Adipocyte (in vitro differentiated cells): ENCODE results near the gene IL12RB2.

Experiments
- DNase-seq: peaks from one replicate; pipeline ENCODE4 v3.0.0-alpha.2; 2015; ENCODE audit warnings: low read depth
- H3K27me3 ChIP-seq: replicated peaks from 2 replicates; pipeline ENCODE4 v1.7.0; 2013; ENCODE audit warnings: mild to moderate bottlenecking, low read length, moderate library complexity; ENCODE audit not compliant: control insufficient read depth, insufficient read depth
- H3K36me3 ChIP-seq: 2 replicates; pipeline ENCODE4 v1.7.0; 2013; ENCODE audit warnings: low read length, mild to moderate bottlenecking, moderate library complexity; ENCODE audit not compliant: control insufficient read depth, insufficient read depth, severe bottlenecking
- H3K4me1 ChIP-seq: 2 replicates; pipeline ENCODE4 v1.7.0; 2013; ENCODE audit warnings: mild to moderate bottlenecking, low read length, moderate library complexity; ENCODE audit not compliant: control insufficient read depth, insufficient read depth
- H3K4me3 ChIP-seq: 2 replicates; pipeline ENCODE4 v1.7.0; 2013; ENCODE audit warnings: mild to moderate bottlenecking, low read length, moderate library complexity
- H3K9ac ChIP-seq: 2 replicates; pipeline ENCODE4 v1.7.0; 2013; ENCODE audit warnings: mild to moderate bottlenecking, low read length, moderate library complexity
- H3K9me3 ChIP-seq: 2 replicates; pipeline ENCODE4 v1.7.0; 2013; ENCODE audit warnings: mild to moderate bottlenecking, low read length, moderate library complexity; ENCODE audit not compliant: control insufficient read depth

The IL12RB2 gene

DNA sequence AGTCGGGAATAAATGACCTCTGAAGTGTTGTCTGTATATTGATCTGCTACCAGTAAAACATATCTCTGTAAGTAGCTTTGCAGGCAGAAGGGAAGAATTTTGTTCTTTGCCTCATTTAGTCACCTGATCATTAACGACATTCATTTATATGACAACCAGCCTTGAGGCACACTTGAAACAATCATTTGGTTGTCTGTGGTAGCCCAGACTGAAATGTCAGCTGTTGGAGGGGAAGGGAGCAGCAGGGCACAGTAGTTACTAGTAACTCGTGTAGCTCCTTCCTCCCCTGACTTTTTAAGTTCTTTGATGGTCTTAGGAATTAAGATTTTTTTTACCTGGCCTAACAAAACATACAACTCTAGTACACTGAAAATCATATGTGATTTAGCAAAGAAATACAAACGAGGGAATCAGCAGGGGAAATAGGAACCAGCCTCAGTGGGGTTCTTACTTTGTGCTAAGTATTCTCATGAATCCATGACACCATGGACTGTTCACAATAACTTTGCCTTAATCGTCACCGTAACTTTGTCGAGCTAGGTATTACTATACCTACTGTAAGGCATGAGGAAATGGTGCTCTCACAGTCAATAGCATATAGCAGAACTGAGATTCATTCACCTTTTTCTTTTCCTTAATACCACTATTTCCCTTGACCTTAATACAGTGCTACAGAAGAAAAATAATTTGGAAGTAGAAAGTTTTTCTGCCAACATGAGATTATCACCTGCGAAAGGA lies 6.4 kb downstream of the IL12RB2 start:
- H3K9ac ChIP-seq, result no peak overlapping the region
- DNase-seq, result no peak
- H3K9me3 ChIP-seq, result no peaks in the 10 kb centered on the region
- H3K4me1 ChIP-seq, result no peaks in the 10 kb centered on the region
- no peak overlapping the region for H3K4me3 ChIP-seq
- no peaks in the 10 kb centered on the region for H3K36me3 ChIP-seq
- H3K27me3 ChIP-seq, result peaks cover 27% of the 10 kb centered on the region

DNA sequence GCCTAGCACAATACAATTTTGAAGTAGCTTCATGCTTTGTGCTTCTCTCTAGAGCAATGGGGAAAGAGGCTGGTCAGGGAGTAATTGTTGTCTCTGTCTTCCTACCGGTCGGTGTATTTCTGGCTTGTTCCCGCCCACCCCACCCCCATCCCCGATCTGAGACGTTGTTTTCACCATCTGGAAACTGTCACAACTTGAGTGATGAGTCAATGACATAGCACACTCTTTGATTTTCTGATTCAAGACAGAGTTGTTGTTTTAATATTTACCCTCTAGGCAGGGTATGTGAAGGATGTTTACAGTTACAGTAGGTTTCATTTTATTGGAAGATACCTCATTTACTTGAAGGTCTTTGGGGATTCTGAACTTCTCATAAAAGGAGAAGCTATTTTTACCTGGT lies 7.0 kb downstream of the IL12RB2 start:
- Histone ChIP-seq H3K4me3 (no peak overlapping the region), H3K36me3 (no peaks in the 10 kb centered on the region), H3K9ac (no peak overlapping the region), H3K4me1 (no peaks in the 10 kb centered on the region), H3K9me3 (no peaks in the 10 kb centered on the region), H3K27me3 (peaks cover 25% of the 10 kb centered on the region)
- DNase-seq, result no peak

DNA sequence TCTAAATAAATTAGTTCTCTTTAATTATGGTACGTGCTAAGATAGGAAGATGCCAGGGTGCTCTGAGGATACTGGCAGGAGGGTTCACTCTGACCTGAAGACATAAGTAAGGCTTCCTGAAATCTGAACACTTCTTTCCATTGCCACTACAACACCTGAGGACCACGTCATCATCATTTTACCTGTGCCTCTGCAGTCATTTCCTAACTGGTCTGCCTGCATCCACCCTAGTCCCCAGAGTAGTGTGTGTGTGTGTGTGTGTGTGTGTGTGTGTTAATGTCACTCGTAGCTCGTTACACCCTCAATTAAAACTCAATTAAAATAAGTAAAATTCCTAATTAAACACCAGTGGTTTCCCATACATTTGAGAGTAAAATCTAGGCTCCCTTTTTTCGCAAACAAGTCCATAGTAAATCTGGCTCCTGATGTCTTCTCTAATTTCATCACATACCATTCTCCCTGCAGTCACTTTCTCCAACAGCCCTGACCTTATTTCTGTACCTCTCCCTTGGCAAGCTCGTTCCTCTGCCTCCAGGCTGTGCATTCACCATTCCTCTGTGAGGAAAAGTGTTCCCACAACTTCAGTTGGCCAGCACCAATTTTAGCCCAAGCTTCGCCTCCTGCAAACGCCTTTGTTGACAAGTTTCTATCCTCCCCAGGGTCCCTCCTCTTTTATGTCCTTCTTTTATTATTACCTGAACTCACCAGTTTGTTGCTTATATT lies 8.7 kb downstream of the IL12RB2 start:
- no peak for DNase-seq
- H3K27me3 ChIP-seq, result peaks cover 24% of the 10 kb centered on the region
- no peaks in the 10 kb centered on the region for H3K36me3 ChIP-seq
- no peaks in the 10 kb centered on the region for H3K4me1 ChIP-seq
- no peak overlapping the region for H3K9ac ChIP-seq
- no peak overlapping the region for H3K4me3 ChIP-seq
- H3K9me3 ChIP-seq, result no peaks in the 10 kb centered on the region

DNA sequence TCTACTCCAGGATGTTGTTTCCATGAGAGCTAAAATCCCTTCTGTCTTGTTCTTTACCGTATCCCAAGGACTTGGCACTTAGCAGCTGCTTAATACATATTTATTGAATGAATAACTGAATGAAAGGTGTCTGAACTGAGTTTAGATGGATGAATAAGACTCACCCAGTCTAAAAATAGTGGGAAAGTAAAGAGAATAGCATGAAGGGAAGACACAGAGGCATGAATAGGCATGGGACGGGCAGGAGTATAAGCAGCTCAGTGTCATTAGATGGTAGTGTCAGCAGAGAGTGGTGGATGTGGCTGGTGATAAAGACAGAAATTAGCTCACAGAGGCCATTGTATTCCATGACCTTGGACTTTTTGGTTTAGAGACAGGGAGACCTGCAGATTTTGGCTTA lies 9.2 kb downstream of the IL12RB2 start:
- H3K9ac ChIP-seq, result no peak overlapping the region
- no peaks in the 10 kb centered on the region for H3K36me3 ChIP-seq
- H3K9me3 ChIP-seq, result no peaks in the 10 kb centered on the region
- peaks cover 23% of the 10 kb centered on the region for H3K27me3 ChIP-seq
- no peak for DNase-seq
- no peak overlapping the region for H3K4me3 ChIP-seq
- no peaks in the 10 kb centered on the region for H3K4me1 ChIP-seq

DNA sequence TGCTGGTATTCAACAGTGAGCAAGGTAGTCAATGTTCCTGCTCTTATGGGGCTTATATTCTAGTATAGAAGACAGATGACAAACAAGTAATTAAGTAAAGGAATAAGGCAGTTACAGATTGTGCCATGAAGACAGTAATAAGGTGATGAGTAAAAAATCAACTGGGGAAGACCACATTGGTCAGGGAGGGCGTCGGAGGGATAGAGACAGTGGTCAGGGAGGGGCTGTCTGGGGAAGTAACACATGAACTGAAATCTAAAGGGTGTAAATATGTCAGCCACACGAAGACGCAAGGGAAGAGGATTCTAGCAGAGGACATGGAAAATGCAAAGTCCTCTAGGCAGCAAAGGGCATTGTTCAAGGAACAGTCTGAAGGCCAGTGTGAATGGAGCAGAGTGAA lies 10.1 kb downstream of the IL12RB2 start:
- Histone ChIP-seq H3K36me3 (no peaks in the 10 kb centered on the region), H3K9me3 (no peaks in the 10 kb centered on the region), H3K9ac (no peak overlapping the region), H3K4me1 (no peaks in the 10 kb centered on the region), H3K27me3 (peaks cover 29% of the 10 kb centered on the region), H3K4me3 (no peak overlapping the region)
- no peak for DNase-seq

DNA sequence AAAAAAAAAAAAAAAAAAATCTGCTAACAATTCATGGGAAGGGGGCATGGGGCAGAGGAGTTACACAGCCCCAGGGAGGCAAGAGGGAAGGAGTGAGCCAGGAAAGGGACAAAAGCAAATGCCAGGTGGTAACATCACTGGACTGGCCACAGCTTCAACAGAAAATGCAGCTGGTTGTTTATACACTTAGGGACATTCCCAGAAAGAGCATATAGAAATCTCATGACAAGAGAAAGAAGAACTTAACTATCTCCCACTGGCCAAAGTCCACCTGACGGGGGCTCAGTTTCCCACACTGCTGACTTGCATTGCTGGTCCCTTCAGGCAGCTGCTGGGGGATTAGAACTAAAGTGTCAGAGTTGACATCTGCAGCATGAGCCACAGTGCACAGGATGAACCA lies 14.8 kb downstream of the IL12RB2 start:
- Histone ChIP-seq H3K9ac (no peak overlapping the region), H3K36me3 (no peaks in the 10 kb centered on the region), H3K27me3 (peaks cover 27% of the 10 kb centered on the region), H3K4me3 (no peak overlapping the region), H3K9me3 (no peaks in the 10 kb centered on the region), H3K4me1 (no peaks in the 10 kb centered on the region)
- no peak for DNase-seq

DNA sequence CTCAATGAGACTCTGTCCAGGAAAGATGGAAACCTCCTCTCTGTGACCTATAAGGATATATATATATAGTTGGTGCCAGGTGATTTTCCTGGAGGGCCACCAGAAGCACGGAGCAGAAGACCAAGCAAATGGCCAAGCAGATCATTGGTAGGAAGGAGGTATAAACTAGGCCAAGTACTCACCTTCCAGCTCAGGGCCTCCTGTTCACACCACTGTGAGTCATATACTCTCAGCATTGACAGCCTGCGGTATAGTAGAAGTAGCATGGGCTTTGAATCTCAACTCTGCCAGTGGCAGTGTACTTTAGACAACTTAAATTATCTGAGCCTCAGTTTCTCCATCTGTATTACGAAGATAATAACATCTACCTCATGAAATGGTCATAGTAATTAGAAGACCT lies 15.4 kb downstream of the IL12RB2 start:
- Histone ChIP-seq H3K9ac (no peak overlapping the region), H3K4me1 (no peaks in the 10 kb centered on the region), H3K9me3 (no peaks in the 10 kb centered on the region), H3K36me3 (no peaks in the 10 kb centered on the region), H3K4me3 (no peak overlapping the region), H3K27me3 (peaks cover 23% of the 10 kb centered on the region)
- DNase-seq, result no peak

DNA sequence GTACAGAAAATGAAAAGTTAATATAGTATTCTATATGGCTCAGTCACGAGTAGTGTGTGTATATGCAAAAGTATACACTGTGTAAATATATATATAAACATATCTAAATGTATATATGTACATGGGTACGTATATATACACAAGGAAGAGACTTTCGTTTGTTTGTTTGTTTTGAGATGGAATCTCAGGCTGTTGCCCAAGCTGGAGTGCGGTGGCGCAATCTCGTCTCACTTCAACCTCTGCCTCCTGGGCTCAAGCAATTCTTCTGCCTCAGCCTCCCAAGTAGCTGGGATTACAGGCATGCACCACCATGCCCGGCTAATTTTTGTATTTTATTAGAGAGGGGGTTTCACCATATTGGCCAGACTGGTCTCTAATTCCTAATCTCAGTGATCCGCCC lies 16.4 kb downstream of the IL12RB2 start:
- H3K4me3 ChIP-seq, result no peak overlapping the region
- no peaks in the 10 kb centered on the region for H3K36me3 ChIP-seq
- no peaks in the 10 kb centered on the region for H3K4me1 ChIP-seq
- H3K9ac ChIP-seq, result no peak overlapping the region
- no peak for DNase-seq
- H3K27me3 ChIP-seq, result peaks cover 15% of the 10 kb centered on the region
- no peaks in the 10 kb centered on the region for H3K9me3 ChIP-seq

DNA sequence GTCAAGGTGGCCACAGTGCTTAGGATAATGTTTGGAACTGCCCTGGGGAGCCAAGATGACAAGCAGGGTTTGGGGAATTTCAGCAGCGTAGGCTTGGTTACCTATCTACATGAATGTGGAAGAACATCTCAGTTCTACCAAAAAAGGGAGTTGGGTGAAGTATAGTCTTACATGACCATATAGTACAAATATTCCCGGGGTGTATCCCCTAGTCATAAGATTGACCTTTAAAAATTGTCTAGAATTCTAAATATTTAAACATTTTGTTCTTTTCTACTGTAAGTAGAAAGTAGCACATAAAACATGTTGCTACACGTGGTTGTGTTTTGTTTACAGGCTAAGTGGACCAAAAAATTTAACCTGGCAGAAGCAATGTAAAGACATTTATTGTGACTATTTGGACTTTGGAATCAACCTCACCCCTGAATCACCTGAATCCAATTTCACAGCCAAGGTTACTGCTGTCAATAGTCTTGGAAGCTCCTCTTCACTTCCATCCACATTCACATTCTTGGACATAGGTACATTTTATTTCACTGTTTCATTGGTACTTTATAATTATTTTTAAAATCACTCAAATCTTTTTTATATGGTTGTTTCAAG lies 20.3 kb downstream of the IL12RB2 start:
- DNase-seq, result peak; percentile 27
- Histone ChIP-seq H3K27me3 (peaks cover 4% of the 10 kb centered on the region), H3K4me1 (peaks cover 7% of the 10 kb centered on the region), H3K9me3 (no peaks in the 10 kb centered on the region), H3K9ac (no peak overlapping the region), H3K4me3 (no peak overlapping the region), H3K36me3 (no peaks in the 10 kb centered on the region)

DNA sequence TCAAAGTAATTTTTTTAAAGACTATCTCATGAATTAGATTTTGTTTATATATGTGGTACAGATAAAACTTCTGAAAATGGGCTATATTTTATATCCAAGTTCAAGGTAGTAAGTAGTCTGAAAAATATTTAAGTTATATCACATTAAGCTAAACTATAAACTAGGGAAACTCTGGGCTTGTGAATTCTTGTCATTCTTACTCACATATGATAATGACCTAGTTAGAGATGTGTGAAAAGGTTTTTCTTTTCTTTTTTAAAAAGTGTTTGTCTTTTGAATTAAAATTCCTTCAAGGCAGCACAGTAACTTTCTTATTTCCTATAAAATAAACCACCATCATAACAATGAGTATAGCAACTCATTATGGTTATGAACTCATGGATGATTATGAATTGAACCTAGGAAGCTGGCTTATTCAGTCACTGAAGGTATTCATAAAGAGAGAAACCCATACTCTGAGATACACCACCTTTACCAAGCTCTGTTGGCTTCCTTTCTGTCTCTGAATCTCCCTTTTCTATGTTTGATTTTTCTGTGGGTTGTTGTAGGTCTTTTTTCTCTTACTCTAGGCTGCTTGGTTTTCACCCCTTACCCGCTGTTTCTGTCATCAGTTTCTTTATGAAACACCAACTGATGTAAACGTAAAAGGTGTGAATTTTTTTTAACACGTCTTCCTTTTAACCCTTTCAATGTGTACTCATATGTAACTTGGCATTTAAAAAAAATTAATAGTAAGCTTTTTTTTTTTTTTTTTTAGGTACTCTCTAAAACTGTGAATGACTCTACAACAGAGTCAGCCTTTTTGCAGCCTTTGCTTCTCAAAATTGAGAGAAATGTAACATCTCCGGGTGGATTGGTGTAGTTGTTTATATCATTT lies 25.2 kb downstream of the IL12RB2 start:
- Histone ChIP-seq H3K4me1 (peaks cover 18% of the 10 kb centered on the region), H3K36me3 (no peaks in the 10 kb centered on the region), H3K9ac (no peak overlapping the region), H3K27me3 (no peaks in the 10 kb centered on the region), H3K4me3 (no peak overlapping the region), H3K9me3 (no peaks in the 10 kb centered on the region)
- no peak for DNase-seq

DNA sequence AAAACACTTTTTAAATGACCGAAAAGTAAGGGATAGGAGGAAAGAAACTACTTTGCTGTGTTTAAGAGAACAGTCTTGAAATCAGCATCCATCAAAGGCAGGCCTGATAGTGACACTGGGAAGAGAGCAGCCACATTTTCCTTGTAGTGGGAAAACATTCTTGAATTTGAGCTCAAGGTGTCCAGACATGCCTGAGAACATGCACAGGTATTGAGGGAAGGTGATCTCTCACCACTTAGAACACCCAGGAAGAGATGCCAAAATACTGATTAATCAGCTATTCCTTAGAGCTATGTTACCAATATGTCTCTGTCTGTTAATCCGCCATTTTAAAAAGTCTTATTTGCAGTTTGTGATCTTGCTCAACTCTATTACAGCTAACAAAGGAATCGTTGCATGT lies 25.9 kb downstream of the IL12RB2 start:
- H3K4me3 ChIP-seq, result no peak overlapping the region
- H3K9me3 ChIP-seq, result no peaks in the 10 kb centered on the region
- DNase-seq, result no peak
- H3K36me3 ChIP-seq, result no peaks in the 10 kb centered on the region
- no peak overlapping the region for H3K9ac ChIP-seq
- H3K4me1 ChIP-seq, result peaks cover 19% of the 10 kb centered on the region
- H3K27me3 ChIP-seq, result no peaks in the 10 kb centered on the region
